ENCODE data around the gene LARP6. TPM values are rescaled to one million over a fixed set of nuclear protein-coding genes. Genes with fewer than 3 reads are reported as not detected.
"Not testable (repeated sequence)": the region's sequence is repeated elsewhere in the genome, so short reads cannot be mapped to it uniquely, and the experiment has no call there.

Gene LARP6
- total RNA-seq, 1 experiment from 2014 or later = 35.9 TPM

DNA sequence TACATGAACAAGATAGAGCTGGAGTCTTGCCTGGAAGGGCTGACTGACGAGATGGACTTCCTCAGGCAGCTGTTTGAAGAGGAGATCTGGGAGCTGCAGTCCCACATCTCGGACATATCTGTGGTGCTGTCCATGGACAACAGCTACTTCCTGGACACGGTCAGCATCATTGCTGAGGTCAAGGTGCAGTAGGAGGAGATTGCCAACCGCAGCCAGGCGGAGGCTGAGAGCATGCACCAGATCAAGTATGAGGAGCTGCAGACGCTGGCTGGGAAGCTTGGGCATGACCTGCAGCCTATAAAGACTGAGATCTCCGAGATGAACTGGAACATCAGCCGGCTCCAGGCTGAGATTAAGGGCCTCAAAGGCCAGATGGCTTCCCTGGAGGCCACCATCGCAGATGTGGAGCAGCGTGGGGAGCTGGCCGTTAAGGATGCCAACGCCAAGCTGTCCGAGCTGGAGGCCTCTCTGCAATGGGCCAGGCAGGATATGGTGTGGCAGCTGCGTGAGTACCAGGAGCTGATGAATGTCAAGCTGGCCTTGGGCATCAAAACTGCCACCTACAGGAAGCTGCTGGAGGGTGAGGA lies 5.5 kb upstream of the LARP6 start:
- no peaks in the 10 kb centered on the region for H3K27me3 ChIP-seq (ENCODE audit: insufficient read depth, low read length)
- intact Hi-C loops (cut with micrococcal nuclease) = no loop called here
- ATAC-seq = no peak
- H3K4me2 ChIP-seq (ENCODE audit: low read length) = no peak overlapping the region
- no peak overlapping the region for H2AFZ ChIP-seq (ENCODE audit: low read depth, low read length, poor library complexity, severe bottlenecking)
- H3K9me3 ChIP-seq (ENCODE audit: control insufficient read depth in 1 of 2, insufficient read depth in 1 of 2, low read depth in 1 of 2, low read length in 2 of 2) = no peaks in the 10 kb centered on the region
- ChIA-PET RAD21 (ENCODE audit: low non-redundant PET in 1 of 2, low total read pairs in 2 of 2, uncharacterized antibody in 2 of 2, unreplicated experiment in 2 of 2) (no interaction called here), CTCF (interaction anchor here (1.0 kb wide), 1 partner anchor 15 kb away, joined by 4 read pairs; no protein-coding TSS in a partner anchor), POLR2A (no interaction called here)
- H3K9me2 ChIP-seq (ENCODE audit: insufficient read depth) = no peaks in the 10 kb centered on the region
- H3K4me1 ChIP-seq (ENCODE audit: control insufficient read depth in 1 of 2, insufficient read depth in 2 of 2, low read length in 2 of 2) = peaks cover 4 to 22% of the 10 kb centered on the region in 2 experiments; a peak in 3 of 4 replicates
- no peak overlapping the region for H3K9ac ChIP-seq (ENCODE audit: low read length)
- no peak overlapping the region for H3K27ac ChIP-seq (ENCODE audit: low read depth, low read length)
- H3K79me2 ChIP-seq (ENCODE audit: insufficient read depth, low read length) = no peaks in the 10 kb centered on the region
- H4K20me1 ChIP-seq (ENCODE audit: insufficient read depth) = no peaks in the 10 kb centered on the region
- TF ChIP-seq ZFX (IDR thresholded peaks at IDR 0.05) = no peak
- TF ChIP-seq, protein P1, sequence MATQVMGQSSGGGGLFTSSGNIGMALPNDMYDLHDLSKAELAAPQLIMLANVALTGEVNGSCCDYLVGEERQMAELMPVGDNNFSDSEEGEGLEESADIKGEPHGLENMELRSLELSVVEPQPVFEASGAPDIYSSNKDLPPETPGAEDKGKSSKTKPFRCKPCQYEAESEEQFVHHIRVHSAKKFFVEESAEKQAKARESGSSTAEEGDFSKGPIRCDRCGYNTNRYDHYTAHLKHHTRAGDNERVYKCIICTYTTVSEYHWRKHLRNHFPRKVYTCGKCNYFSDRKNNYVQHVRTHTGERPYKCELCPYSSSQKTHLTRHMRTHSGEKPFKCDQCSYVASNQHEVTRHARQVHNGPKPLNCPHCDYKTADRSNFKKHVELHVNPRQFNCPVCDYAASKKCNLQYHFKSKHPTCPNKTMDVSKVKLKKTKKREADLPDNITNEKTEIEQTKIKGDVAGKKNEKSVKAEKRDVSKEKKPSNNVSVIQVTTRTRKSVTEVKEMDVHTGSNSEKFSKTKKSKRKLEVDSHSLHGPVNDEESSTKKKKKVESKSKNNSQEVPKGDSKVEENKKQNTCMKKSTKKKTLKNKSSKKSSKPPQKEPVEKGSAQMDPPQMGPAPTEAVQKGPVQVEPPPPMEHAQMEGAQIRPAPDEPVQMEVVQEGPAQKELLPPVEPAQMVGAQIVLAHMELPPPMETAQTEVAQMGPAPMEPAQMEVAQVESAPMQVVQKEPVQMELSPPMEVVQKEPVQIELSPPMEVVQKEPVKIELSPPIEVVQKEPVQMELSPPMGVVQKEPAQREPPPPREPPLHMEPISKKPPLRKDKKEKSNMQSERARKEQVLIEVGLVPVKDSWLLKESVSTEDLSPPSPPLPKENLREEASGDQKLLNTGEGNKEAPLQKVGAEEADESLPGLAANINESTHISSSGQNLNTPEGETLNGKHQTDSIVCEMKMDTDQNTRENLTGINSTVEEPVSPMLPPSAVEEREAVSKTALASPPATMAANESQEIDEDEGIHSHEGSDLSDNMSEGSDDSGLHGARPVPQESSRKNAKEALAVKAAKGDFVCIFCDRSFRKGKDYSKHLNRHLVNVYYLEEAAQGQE (IDR thresholded peaks at IDR 0.05; ENCODE audit: low read depth) = no peak
- no peaks in the 10 kb centered on the region for H3K36me3 ChIP-seq (ENCODE audit: control insufficient read depth in 1 of 2, insufficient read depth in 2 of 2, low read length in 2 of 2)
- BruUV-seq (replicated peaks) = no TSS peak
- no peak for DNase-seq (ENCODE audit: low read depth, low spot score)
- H3K4me3 ChIP-seq (replicated peaks in 1 of 2; ENCODE audit: low read depth in 1 of 2, low read length in 2 of 2) = no peak overlapping the region

DNA sequence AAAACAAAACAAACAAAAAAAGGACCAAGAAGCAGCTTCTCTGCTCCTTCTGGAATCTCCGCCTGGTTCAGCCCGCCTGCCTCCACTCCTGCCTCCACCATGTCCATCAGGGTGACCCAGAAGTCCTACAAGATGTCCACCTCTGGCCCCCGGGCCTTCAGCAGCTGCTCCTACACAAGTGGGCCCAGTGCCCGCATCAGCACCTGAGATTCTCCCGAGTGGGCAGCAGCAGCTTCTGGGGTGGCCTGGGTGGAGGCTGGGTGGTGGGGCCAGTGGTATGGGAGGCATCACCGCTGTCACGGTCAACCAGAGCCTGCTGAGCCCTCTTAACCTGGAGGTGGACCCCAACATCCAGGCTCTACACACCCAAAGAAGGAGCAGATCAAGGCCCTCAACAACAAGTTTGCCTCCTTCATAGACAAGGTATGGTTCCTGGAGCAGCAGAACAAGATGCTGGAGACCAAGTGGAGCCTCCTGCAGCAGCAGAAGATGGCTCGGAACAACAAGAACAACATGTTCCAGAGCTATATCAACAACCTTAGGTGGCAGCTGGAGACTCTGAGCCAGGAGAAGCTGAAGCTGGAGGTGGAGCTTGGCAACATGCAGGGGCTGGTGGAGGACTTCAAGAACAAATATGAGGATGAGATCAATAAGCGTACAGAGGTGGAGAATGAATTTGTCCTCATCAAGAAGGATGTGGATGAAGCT lies 4.8 kb upstream of the LARP6 start:
- H2AFZ ChIP-seq (ENCODE audit: low read depth, low read length, poor library complexity, severe bottlenecking); H3K36me3 ChIP-seq (ENCODE audit: control insufficient read depth in 1 of 2, insufficient read depth in 2 of 2, low read length in 2 of 2); H3K9me2 ChIP-seq (ENCODE audit: insufficient read depth); H3K4me2 ChIP-seq (ENCODE audit: low read length); H3K27ac ChIP-seq (ENCODE audit: low read depth, low read length); RAD21 ChIA-PET (ENCODE audit: low non-redundant PET in 1 of 2, low total read pairs in 2 of 2, uncharacterized antibody in 2 of 2, unreplicated experiment in 2 of 2); ATAC-seq; POLR2A ChIA-PET; H3K4me3 ChIP-seq (replicated peaks in 1 of 2; ENCODE audit: low read depth in 1 of 2, low read length in 2 of 2); intact Hi-C loops (cut with micrococcal nuclease); H3K9ac ChIP-seq (ENCODE audit: low read length); H3K9me3 ChIP-seq (ENCODE audit: control insufficient read depth in 1 of 2, insufficient read depth in 1 of 2, low read depth in 1 of 2, low read length in 2 of 2); H3K79me2 ChIP-seq (ENCODE audit: insufficient read depth, low read length); H4K20me1 ChIP-seq (ENCODE audit: insufficient read depth); BruUV-seq (replicated peaks); H3K27me3 ChIP-seq (ENCODE audit: insufficient read depth, low read length); DNase-seq (ENCODE audit: low read depth, low spot score): not testable (repeated sequence)
- CTCF ChIA-PET = interaction anchor here (1.6 kb wide), 1 partner anchor 34 kb away, joined by 4 read pairs; no protein-coding TSS in a partner anchor
- peaks cover 4 to 19% of the 10 kb centered on the region in 2 experiments; a peak in 3 of 4 replicates for H3K4me1 ChIP-seq (ENCODE audit: control insufficient read depth in 1 of 2, insufficient read depth in 2 of 2, low read length in 2 of 2)

Measured in HCT116 (cell line).